Body of pancreas (tissue), 4 donors: ENCODE results near the gene THSD4.

ENCODE experiments used
- POLR2A ChIP-seq, 3 donors: fragments of 450-650 bp; IDR thresholded peaks; one replicate each; pipeline ENCODE4 v1.6.1; 2016; ENCODE audit warnings: antibody characterized with exemption in 3 of 3, mild to moderate bottlenecking in 2 of 3
- TF ChIP-seq, protein P1 (sequence below), 7 experiments: fragments of 450-650 bp in 4 of 7; fragments of 200-600 bp in 3 of 7; sonication (generic) in 3 of 7; IDR thresholded peaks; one replicate each; pipeline ENCODE4 v1.5.1; 2016 to 2019; ENCODE audit warnings: antibody characterized with exemption in 7 of 7

DNA sequence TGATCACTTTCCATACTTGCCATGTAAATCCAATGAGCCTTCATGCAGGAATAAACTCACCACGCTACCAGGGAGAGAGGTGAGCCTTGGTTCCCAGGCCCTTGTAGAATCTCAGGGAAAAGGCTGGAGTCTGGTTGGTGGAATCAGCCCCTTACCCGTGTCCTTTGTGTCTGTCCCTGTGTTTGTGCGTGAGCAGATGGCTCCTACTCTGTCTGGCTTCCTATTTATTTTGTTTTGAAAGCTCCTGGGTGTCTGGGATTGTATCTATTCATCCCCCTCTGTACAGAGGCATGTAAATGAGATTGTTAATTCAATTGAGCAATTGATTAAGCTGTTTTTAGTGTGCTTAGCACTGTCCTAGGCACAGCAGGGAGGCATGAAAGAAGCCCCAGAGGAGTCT, 278.1 kb downstream of the THSD4 start:
- TF ChIP-seq, protein P1, sequence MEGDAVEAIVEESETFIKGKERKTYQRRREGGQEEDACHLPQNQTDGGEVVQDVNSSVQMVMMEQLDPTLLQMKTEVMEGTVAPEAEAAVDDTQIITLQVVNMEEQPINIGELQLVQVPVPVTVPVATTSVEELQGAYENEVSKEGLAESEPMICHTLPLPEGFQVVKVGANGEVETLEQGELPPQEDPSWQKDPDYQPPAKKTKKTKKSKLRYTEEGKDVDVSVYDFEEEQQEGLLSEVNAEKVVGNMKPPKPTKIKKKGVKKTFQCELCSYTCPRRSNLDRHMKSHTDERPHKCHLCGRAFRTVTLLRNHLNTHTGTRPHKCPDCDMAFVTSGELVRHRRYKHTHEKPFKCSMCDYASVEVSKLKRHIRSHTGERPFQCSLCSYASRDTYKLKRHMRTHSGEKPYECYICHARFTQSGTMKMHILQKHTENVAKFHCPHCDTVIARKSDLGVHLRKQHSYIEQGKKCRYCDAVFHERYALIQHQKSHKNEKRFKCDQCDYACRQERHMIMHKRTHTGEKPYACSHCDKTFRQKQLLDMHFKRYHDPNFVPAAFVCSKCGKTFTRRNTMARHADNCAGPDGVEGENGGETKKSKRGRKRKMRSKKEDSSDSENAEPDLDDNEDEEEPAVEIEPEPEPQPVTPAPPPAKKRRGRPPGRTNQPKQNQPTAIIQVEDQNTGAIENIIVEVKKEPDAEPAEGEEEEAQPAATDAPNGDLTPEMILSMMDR (IDR thresholded peaks at IDR 0.05) = no peak
- no peak for TF ChIP-seq POLR2A (IDR thresholded peaks at IDR 0.05)
